Peyer's patch (tissue), 4 donors: Measurements from ENCODE around the gene MOB3B. TPM values are rescaled to one million over a fixed set of nuclear protein-coding genes. Genes with fewer than 3 reads are reported as not detected.

Experiments used
- DNase-seq, 3 donors: peaks; one replicate each; pipeline ENCODE4 v3.0.0-alpha.2; 2017 to 2019
- H3K27ac ChIP-seq, 4 donors: fragments of 200-600 bp; sonication (generic); one replicate each; pipeline ENCODE4 v1.5.1; 2016 to 2019
- H3K27me3 ChIP-seq, 2 donors: fragments of 200-600 bp; sonication (generic); one replicate each; pipeline ENCODE4 v1.5.1; 2019
- H3K36me3 ChIP-seq, 3 donors: fragments of 200-600 bp; sonication (generic); one replicate each; pipeline ENCODE4 v1.5.1; 2016 to 2019
- H3K4me1 ChIP-seq, 4 donors: fragments of 200-600 bp; sonication (generic); one replicate each; pipeline ENCODE4 v1.5.1; 2016 to 2019
- H3K4me3 ChIP-seq, 4 donors: fragments of 200-600 bp; sonication (generic); 1 replicate in 3 of 4; 2 replicates in 1 of 4; pipeline ENCODE4 v1.5.1; 2016 to 2019; ENCODE audit warnings: mild to moderate bottlenecking in 1 of 4
- H3K9me3 ChIP-seq, 4 donors: fragments of 200-600 bp; sonication (generic); one replicate each; pipeline ENCODE4 v1.5.1; 2016 to 2019; ENCODE audit warnings: mild to moderate bottlenecking in 1 of 4
- CTCF ChIP-seq, 6 experiments: fragments of 450-650 bp in 4 of 6; fragments of 200-600 bp in 2 of 6; sonication (generic) in 1 of 6; IDR thresholded peaks; one replicate each; pipeline ENCODE4 v1.5.1; 2017 to 2019; ENCODE audit warnings: antibody characterized with exemption in 6 of 6, mild to moderate bottlenecking in 3 of 6, moderate library complexity in 1 of 6
- POLR2A ChIP-seq, 2 donors: fragments of 450-650 bp; IDR thresholded peaks; one replicate each; pipeline ENCODE4 v1.5.1; 2017; ENCODE audit warnings: antibody characterized with exemption in 2 of 2, mild to moderate bottlenecking in 2 of 2, moderate library complexity in 2 of 2
- total RNA-seq, 4 donors: library from RNA; depleted of rRNA; stranded (reverse); fragments of >200 nt; gene quantifications; one replicate each; pipeline ENCODE4 v1.1.0, GENCODE V29; 2016

MOB3B gene
- total RNA-seq, 4 donors from 2014 or later = 24.8 to 65.7 (median 36.4) TPM

- DNase-seq = no peak
- Histone ChIP-seq H3K9me3 (no peaks in the 10 kb centered on the region), H3K36me3 (no peaks in the 10 kb centered on the region), H3K27ac (peak overlapping the region; percentile 24 to 81 (median 63)), H3K27me3 (no peaks in the 10 kb centered on the region), H3K4me3 (no peak overlapping the region), H3K4me1 (peaks cover 0 to 90% (median 11%) of the 10 kb centered on the region in 4 donors)
- TF ChIP-seq CTCF (IDR thresholded peaks at IDR 0.05) = no peak
Observed at GRCh38 chr9:27382975-27383374, 146.6 kb downstream of the MOB3B start.

GRCh38 chr9:27382308-27382707, 147.3 kb downstream of the MOB3B start:
- Histone ChIP-seq H3K27me3 (no peaks in the 10 kb centered on the region), H3K9me3 (no peaks in the 10 kb centered on the region), H3K4me3 (no peak overlapping the region), H3K27ac (peak overlapping the region in 3 of 4 donors; percentile 24 to 81 (median 63)), H3K4me1 (peaks cover 0 to 90% (median 14%) of the 10 kb centered on the region in 4 donors), H3K36me3 (no peaks in the 10 kb centered on the region)
- peak in 1 of 3 donors; percentile 76 for DNase-seq
- TF ChIP-seq POLR2A (IDR thresholded peaks at IDR 0.05) = no peak
- no peak for TF ChIP-seq CTCF (IDR thresholded peaks at IDR 0.05)

GRCh38 chr9:27379311-27380251, 150.0 kb downstream of the MOB3B start:
- Histone ChIP-seq H3K36me3 (no peaks in the 10 kb centered on the region), H3K9me3 (no peaks in the 10 kb centered on the region), H3K4me1 (peaks cover 0 to 70% (median 15%) of the 10 kb centered on the region in 4 donors), H3K27me3 (no peaks in the 10 kb centered on the region), H3K27ac (peak overlapping the region; percentile 1 to 78 (median 54)), H3K4me3 (no peak overlapping the region)
- DNase-seq = peak in 1 of 3 donors; percentile 67
- TF ChIP-seq POLR2A (IDR thresholded peaks at IDR 0.05) (no peak), CTCF (IDR thresholded peaks at IDR 0.05) (no peak)

- Histone ChIP-seq H3K36me3 (no peaks in the 10 kb centered on the region), H3K27ac (peak overlapping the region in 3 of 4 donors; percentile 78), H3K4me1 (peaks cover 0 to 58% (median 9%) of the 10 kb centered on the region in 4 donors), H3K27me3 (no peaks in the 10 kb centered on the region), H3K9me3 (no peaks in the 10 kb centered on the region), H3K4me3 (no peak overlapping the region)
- peak in 1 of 3 donors; percentile 25 for DNase-seq
- TF ChIP-seq CTCF (IDR thresholded peaks at IDR 0.05) (no peak), POLR2A (IDR thresholded peaks at IDR 0.05) (no peak)
Observed at GRCh38 chr9:27377811-27378456, 151.7 kb downstream of the MOB3B start.

GRCh38 chr9:27377147-27377807, 152.3 kb downstream of the MOB3B start:
- no peak overlapping the region for H3K4me3 ChIP-seq
- peak overlapping the region; percentile 34 to 78 (median 78) for H3K27ac ChIP-seq
- no peaks in the 10 kb centered on the region for H3K36me3 ChIP-seq
- no peaks in the 10 kb centered on the region for H3K27me3 ChIP-seq
- peak in 1 of 3 donors; percentile 32 for DNase-seq
- no peaks in the 10 kb centered on the region for H3K9me3 ChIP-seq
- peaks cover 0 to 60% (median 9%) of the 10 kb centered on the region in 4 donors for H3K4me1 ChIP-seq
- TF ChIP-seq CTCF (IDR thresholded peaks at IDR 0.05) (no peak), POLR2A (IDR thresholded peaks at IDR 0.05) (no peak)
